ENCODE data around the gene DPP10. TPM values are rescaled to one million over a fixed set of nuclear protein-coding genes. Genes with fewer than 3 reads are reported as not detected.

DPP10 gene
- total RNA-seq, 1 donor from 2014 or later: not detected

GRCh38 chr2:115848192-115848591, 1405.8 kb downstream of the DPP10 start:
- intact Hi-C loops (cut with DNase I): no loop called here
- H3K27ac ChIP-seq: no peak overlapping the region

GRCh38 chr2:115867024-115867423, 1424.6 kb downstream of the DPP10 start:
- intact Hi-C loops (cut with DNase I): no loop called here
- H3K36me3 ChIP-seq: no peaks in the 10 kb centered on the region
- TF ChIP-seq, protein P1, sequence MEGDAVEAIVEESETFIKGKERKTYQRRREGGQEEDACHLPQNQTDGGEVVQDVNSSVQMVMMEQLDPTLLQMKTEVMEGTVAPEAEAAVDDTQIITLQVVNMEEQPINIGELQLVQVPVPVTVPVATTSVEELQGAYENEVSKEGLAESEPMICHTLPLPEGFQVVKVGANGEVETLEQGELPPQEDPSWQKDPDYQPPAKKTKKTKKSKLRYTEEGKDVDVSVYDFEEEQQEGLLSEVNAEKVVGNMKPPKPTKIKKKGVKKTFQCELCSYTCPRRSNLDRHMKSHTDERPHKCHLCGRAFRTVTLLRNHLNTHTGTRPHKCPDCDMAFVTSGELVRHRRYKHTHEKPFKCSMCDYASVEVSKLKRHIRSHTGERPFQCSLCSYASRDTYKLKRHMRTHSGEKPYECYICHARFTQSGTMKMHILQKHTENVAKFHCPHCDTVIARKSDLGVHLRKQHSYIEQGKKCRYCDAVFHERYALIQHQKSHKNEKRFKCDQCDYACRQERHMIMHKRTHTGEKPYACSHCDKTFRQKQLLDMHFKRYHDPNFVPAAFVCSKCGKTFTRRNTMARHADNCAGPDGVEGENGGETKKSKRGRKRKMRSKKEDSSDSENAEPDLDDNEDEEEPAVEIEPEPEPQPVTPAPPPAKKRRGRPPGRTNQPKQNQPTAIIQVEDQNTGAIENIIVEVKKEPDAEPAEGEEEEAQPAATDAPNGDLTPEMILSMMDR (IDR thresholded peaks at IDR 0.05): no peak
- H3K4me1 ChIP-seq: no peaks in the 10 kb centered on the region
- DNase-seq (ENCODE audit: low spot score in 2 of 2): no peak
- H3K9me3 ChIP-seq: no peaks in the 10 kb centered on the region
- no peak overlapping the region for H3K4me3 ChIP-seq
- no peaks in the 10 kb centered on the region for H3K27me3 ChIP-seq
- H3K27ac ChIP-seq: no peak overlapping the region

More at GRCh38 chr2:115848192-115848591, 1405.8 kb downstream of the DPP10 start:
- TF ChIP-seq, protein P1 (IDR thresholded peaks at IDR 0.05): no peak
- no peaks in the 10 kb centered on the region for H3K9me3 ChIP-seq
- H3K4me1 ChIP-seq: no peaks in the 10 kb centered on the region
- no peaks in the 10 kb centered on the region for H3K36me3 ChIP-seq
- H3K27me3 ChIP-seq: no peaks in the 10 kb centered on the region
- H3K4me3 ChIP-seq: no peak overlapping the region
- no peak for DNase-seq (ENCODE audit: low spot score in 2 of 2)

DNA sequence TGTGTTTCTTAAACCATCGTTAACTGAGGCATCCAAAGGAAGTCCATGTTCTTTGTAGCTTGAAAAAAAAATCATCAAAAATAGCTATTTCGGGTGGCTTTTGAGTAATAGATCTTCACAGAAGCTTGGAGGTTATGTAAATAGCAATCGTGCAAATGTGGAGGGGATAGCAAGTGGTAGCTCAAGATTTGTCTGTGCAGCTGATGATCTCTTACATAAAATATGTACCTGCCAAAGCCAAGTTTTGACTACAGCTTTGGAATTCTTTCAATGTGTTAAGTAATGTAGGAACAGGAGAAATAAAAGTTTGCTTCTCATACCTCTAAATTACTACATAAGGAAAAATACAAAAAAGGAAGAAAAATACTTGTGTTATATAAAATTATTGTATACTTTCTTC, 1432.0 kb downstream of the DPP10 start:
- Histone ChIP-seq H3K4me3 (no peak overlapping the region), H3K36me3 (no peaks in the 10 kb centered on the region), H3K9me3 (no peaks in the 10 kb centered on the region), H3K4me1 (no peaks in the 10 kb centered on the region), H3K27me3 (no peaks in the 10 kb centered on the region), H3K27ac (no peak overlapping the region)
- intact Hi-C loops (cut with DNase I): no loop called here
- DNase-seq (ENCODE audit: low spot score in 2 of 2): no peak
- TF ChIP-seq, protein P1 (IDR thresholded peaks at IDR 0.05): no peak

GRCh38 chr2:115880558-115880957, 1438.1 kb downstream of the DPP10 start:
- intact Hi-C loops (cut with DNase I): no loop called here
- Histone ChIP-seq H3K36me3 (no peaks in the 10 kb centered on the region), H3K4me1 (no peaks in the 10 kb centered on the region), H3K4me3 (no peak overlapping the region), H3K27ac (no peak overlapping the region), H3K27me3 (no peaks in the 10 kb centered on the region), H3K9me3 (no peaks in the 10 kb centered on the region)
- no peak for DNase-seq (ENCODE audit: low spot score in 2 of 2)
- TF ChIP-seq, protein P1 (IDR thresholded peaks at IDR 0.05): no peak

- Histone ChIP-seq H3K9me3 (peaks cover 0 to 3% of the 10 kb centered on the region in 2 donors), H3K4me1 (no peaks in the 10 kb centered on the region), H3K27ac (no peak overlapping the region), H3K4me3 (no peak overlapping the region), H3K36me3 (no peaks in the 10 kb centered on the region), H3K27me3 (no peaks in the 10 kb centered on the region)
- no peak for DNase-seq (ENCODE audit: low spot score in 2 of 2)
- intact Hi-C loops (cut with DNase I): no loop called here
- TF ChIP-seq, protein P1 (IDR thresholded peaks at IDR 0.05): no peak
Measured at GRCh38 chr2:115887209-115887776, 1444.9 kb downstream of the DPP10 start.

All from ascending aorta (tissue), 2 donors.